Fibroblast of gingiva (primary cell): ENCODE measurements around the gene MTG2.

Source experiments
- DNase-seq: peaks from one replicate; pipeline ENCODE4 v3.0.0-alpha.2; 2011; ENCODE audit warnings: low read depth

MTG2 gene

DNA sequence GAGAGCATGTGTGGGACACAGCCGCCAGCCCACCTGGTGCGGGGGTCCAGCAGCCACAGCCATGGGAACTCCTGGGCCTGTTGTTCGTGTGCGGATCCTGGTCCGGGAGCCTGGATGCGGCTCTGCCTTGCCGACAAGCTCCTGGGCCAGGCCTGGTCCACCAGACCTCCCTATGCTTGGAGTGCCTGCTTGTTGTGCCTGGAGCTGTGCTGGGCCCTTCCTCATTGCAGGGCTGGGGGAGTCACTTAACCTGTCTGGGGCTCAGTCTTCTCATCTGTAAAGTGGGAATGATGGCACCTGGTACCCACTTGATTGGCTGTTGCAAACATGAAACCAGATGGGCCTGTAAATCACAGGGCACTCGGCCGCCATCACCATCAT is 52.9 kb downstream of the MTG2 start:
- DNase-seq, result no peak

DNA sequence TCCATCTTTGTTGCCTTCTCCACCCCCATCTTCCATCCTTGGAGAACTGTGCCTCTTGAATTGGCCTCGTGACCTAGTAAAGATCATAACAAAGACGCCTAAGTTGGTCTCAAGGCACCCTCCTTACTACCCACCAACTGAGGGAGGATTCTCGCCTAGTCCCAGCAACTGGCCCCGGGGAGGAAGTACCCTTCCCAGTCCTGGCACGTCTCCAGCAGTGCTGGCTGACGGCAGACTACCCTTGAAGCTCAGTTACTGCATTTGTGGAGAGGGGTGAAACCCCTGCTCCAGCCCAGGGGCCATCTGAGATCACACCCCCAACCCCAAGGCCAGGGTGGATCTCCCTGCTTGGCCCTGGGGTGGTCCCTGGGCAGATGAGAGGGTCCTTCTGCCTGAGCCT is 53.4 kb downstream of the MTG2 start:
- no peak for DNase-seq

DNA sequence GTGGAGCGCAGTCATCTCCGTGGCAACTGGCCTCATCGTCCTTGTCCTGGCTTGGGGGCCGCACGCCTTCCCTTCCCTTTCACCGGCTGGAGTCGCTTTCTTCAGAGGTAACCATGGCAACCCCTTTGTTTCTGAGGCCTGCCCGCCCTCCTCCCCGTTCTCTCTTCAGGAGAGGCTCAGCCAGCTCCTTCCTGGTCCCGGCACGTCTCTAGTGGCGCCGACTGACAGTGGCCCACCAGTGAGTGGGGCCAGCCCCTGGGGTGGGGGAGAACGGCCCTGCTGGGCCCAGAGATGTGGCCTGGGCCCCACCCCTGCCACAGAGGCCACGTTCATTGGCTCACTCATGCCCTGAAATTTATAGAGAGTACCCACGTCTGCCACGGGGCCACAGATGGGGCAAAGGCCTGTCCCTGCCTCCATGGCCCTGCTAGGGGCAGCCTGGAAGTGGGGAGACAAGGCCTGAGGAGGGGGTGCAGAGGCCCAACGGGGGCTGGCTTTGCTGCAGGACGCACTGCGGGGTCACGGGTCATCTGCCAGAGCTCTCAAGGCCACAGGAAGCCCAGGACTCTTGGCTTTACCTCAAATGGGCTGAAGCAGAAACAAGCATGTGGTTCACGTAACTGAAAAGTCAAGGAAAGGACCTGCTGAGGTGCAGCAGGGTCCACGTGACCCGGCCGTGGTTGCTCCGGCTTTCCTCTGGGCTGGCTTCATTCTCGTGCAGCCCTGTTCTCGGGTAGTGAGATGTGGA is 54.1 kb downstream of the MTG2 start:
- DNase-seq, result no peak

DNA sequence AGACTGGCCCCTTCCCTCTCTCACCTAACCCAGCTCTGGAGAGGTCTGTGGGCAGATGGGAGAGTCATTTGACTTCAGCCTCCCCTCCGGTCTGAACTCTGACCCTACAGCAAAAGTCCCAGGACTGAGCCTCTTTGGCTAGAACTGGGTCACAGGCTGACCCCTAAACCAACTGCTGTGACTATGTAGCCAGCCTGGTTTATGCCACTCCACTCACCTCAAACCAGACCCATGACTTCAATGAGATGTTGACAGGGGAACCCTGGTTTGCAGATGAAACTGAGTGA is 54.6 kb downstream of the MTG2 start:
- no peak for DNase-seq

DNA sequence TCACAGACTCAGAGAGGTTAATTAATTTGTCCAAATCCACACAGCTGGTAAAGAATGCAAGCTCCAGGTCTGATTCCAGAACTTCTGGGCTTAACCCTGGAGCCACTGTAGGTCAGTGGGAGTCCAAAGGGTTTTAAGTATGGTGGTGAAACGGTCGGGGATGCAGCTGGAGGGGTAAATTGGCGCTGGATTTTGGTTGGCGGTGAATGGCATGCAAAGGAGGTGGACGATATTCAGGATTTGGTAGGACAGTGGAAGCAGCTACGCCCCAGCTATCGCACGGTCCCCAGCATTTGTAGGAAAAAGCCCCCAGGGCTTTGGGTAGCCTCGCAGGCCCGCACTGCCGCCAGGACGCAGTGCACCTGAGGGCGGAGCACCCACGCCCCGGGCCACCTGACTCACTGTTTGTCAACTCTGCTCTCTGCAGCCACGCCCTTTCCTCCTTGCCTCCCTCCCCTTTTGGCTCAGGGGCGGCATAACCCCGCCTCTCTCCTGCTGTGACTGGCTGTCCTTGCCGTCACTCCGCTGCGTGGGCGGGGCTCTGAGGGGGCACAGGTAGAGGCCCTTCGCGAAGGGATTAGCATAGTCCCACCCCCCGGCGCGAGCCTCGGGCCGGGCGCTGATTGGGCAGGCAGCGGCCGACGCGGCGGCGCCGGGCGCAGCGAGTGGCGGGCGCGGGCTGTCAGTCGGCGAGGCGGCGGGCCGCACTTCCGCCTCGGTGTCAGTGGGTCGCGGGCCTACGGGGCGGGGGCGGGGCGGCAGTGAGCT is 55.2 kb downstream of the MTG2 start, which contains the start of gene OSBPL2:
Gene OSBPL2, plus strand, starts transcription at position 721 of the 768 bp plus-strand sequence. CDS start 17,664 bp downstream, outside the sequence.
- DNase-seq, result peak; percentile 94

DNA sequence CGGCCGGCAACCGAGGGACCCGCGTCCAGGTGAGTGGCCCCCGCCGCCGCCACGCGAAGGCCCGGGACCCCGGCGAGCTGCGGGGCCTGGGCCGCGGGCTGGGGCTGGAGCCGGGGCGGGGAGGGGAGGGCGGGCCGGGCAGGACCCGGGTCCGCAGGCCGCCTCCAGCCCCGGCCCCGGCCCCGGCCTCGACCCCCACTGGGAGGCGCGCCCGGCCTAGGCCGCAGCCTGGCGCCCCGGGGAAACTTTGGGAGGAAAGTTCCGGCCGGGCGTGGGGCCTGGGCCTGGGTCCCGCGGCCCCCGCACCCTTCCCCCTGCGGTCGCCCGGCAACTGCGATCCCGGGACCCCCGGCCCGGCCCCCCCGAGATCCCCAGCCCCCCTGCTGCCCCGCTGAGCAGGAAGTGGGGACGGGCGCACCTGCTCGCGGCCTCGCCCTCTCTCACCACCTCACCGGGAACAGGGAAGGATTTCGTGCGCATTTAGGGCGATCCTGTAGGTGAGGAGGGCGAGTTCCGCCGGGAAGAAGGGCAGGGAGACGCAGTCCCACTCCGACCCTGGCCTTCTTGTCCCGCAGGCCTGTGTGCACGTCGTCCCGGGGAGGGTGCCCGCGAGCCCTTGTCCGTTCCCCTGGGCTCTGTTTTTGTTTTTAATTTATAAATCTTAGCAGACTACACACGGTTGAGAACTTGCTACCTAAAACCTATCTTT is 55.9 kb downstream of the MTG2 start:
- DNase-seq, result no peak

DNA sequence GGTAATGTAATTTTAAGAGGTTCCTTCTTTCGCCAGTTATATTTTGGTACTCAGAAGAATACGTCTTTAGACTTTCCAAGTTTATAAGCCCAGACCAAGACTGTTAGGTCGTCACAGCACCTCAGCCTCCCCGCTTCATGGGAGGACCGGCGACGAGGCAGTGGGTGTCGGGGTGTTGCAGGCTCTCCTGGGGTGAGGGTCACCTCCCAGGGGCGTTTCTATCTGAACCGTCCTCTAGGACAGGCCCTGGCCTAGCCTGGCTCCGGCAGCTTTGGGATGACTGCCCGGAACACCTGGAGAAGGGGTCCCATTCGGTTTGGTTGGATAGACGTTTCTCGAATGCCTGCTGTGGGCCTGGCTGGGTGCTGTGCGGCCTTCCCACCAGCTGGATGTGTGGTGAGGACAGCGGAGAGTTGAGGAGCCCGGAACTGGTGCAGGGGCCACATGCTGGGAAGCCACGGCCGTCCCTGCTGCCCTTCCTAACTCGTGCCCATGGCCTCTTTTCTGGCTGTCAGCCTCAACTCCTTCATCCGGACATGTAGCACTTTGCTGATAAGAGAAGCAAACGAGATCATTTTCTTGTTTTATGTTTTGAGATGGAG is 56.6 kb downstream of the MTG2 start:
- DNase-seq, result no peak

DNA sequence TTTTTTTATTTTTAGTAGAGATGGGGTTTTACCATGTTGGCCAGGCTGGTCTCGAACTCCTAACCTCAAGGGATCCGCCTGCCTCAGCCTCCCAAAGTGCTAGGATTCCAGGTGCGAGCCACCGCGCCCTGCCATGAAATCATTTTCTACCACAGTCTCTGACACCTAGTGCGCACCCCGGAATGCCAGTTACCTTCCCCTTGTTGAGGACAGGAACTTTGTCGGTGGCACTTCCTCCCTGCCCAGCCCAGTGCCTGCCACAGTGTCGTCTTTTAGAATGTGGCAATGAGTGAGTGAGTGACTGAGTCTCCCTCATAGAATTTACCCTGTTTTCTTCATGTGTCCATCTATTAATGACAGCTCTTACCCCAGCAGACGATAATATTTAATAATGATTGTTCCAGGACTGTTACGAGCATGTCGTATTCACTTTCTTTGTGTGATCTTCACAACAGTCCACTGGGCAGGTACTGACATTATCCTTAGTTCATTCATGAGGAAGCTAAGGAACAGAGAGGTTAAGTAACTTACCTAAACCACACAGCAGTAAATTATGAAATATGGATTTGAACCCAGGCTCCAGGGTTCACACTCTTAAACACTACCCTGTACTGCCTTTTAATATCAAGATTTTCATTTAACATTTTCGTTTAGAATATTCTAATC is 57.3 kb downstream of the MTG2 start:
- no peak for DNase-seq

DNA sequence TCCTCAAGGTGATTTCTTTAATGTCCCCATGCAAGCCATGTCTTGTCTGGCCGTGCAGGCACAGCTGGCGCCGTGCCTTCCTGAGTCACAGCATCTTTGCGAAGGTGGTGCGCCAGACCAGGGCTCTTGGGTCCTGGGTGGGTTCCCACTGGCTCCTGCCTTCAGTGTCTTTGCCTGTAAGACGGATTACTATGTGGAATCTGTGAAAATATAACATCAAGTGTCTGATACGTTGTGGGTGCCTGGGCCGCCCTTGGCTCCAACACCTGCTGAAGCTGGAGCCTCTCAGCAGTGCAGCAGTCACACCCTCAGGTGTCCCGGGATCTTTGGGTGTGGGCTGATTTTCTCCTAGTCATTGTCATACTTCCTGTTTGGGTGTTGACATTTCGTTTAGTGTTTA is 58.7 kb downstream of the MTG2 start:
- DNase-seq, result no peak

DNA sequence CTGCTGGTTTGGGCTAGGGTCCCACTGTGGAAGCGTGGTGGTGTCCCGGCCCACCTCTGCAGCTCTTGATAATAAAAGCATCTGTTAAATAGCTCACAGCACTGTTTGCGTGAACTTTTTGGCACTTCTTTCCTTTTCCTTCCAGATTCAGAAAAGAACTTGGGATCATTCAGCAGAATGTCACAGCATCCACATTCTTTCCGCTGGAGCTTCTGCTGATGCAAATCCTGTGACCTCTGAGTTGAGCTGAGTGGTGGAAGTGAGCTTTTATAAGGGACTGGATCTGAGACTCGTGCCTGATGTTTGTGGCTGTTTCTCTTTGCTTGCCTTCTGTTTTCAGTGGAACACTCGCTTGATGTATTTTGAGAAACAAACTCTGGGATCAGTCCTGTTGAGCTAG is 59.3 kb downstream of the MTG2 start:
- no peak for DNase-seq

DNA sequence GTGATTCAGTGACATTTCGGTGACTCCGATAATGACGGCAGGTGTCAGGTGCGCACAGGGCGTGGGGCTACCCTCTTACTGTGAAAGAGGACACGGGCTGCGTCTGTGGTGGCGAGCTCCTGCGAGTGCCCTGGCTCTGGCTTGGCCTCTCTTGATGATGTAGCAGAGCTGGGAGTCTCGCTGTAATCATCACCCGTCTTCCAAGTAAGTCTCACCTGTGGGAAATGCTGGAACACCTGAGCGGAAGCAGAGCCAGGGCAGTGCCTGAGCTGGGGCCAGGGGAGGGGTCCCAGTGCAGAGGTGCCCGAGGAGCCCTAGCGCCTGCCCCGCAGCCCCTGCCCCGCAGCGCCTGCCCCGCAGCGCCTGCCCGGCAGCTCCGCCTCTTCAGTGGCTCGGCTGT is 60.3 kb downstream of the MTG2 start:
- no peak for DNase-seq

DNA sequence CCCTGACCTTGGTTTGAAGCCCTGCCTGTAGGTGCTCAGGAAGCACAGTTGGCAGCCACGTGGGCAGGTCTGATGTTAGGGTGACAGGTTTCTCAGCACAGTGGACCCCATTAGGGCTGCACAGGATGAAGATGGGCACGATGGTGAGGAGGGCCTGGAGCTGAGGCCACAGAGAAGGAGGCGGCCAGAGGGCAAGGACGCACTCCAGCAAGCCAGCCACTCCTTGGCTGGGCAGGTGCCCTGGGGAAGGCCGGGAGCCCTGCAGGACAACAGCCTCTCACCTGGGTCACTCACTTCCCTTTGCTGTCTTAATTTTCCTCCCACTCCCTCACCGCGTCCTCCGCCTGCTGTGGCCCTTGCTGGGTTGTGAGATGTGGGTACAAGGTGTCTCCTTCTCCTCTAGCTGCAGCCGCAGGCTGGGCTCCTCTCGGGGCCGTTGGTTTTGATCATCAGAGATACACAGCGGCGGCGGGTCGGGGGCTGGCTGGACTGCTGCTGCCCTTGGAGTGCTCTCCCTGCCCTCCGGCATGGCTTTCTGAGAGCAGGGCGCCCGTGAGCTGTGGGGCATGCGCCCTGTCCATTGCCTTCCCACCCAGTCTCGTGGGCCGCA is 61.2 kb downstream of the MTG2 start:
- no peak for DNase-seq

DNA sequence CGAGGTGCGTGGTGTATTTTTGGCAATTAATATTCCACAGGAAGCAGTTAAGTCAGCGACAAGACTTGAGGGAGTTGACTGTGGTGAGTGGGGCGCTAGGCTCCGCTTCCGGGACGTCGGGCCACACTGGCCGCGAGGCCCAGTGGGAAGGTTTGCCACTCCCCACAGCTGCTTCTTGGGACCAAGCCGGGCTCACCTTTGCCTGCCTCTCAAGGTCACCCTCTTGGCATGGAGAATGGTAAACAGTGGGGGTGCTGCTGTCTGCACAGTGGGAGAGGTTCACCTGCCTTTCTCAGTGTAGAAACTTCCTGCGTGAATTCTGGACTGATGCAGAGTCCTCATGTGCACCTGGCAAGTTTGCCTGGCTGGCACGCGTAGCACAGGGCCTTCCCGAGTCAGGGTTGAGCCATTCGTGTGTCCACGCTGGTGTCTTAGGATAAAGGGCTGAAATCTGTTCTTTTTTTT is 61.8 kb downstream of the MTG2 start:
- no peak for DNase-seq

DNA sequence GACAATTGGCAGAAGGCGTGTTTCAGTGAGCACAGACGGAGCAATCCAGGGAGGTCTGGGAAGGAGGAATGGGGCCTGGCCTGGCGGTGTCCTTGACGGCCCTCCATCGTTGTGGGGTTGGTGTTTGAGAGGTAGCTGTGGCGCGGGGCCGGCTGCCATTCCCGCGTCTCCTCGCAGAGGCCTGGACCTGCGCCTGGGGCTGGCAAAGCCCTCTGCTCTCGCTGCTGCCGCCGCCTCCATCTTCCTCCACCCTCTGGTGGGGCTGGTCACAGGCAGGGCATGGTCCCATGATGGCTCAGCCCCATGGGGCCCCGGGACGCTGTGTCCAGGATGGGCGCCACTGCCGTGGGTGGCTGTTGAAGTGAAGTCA is 63.1 kb downstream of the MTG2 start:
- DNase-seq, result no peak

DNA sequence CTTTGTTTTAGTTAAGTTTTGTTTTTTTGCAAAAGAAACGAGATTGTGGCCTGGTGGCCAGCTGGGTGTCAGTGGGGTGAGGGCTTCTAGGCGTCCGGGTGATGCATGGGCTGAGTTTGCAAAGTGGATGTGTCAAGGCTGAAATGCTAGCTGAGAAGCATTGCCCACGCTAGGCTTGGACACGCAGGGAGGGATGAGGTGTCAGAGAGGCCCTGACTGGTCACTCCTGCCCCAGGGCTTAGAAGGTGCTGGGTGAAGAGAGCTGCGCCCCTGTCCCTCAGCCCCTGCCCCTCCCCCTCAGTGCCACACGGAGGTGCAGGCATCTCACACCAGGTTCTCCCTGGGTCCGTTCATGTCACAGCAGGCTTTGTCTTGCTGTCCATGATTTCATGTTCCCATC is 63.6 kb downstream of the MTG2 start:
- DNase-seq, result no peak

DNA sequence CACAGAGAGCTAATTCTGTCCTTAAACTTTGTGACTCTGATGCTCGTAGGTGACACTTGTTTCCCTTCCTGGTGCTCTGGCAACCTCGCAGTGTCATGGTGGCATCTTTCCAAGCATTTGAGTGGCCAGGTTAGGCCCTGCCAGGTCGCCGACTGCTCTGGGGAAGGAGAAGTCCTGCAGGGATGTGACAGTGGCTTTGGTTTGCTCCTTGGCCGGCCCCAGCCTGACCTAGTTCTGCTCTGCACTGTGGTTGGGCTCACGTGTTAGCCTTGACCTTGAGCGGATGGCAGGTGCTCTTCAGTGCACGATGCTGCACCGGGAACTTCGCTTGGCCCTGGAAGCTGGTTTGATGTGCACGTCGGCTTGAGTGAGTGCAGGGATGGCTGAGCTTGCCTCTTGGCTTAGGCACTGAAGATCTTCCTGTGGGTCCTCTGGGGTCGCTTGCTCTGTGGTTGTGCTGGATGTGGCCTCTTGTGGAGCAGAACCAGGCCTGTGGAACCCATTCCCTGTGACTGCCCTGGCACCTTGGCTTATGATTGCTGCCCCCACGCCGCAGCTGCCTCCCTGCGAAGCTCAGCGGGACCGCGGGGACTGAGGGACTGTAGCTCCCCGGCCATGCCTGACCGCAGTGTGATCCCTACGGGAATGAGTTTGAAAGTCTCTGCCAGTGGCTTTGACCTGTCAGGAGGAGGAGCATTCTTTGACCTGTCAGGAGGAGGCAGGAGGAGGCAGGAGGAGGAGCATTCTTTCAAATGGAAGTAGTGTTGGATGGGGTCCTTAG is 64.2 kb downstream of the MTG2 start:
- no peak for DNase-seq

DNA sequence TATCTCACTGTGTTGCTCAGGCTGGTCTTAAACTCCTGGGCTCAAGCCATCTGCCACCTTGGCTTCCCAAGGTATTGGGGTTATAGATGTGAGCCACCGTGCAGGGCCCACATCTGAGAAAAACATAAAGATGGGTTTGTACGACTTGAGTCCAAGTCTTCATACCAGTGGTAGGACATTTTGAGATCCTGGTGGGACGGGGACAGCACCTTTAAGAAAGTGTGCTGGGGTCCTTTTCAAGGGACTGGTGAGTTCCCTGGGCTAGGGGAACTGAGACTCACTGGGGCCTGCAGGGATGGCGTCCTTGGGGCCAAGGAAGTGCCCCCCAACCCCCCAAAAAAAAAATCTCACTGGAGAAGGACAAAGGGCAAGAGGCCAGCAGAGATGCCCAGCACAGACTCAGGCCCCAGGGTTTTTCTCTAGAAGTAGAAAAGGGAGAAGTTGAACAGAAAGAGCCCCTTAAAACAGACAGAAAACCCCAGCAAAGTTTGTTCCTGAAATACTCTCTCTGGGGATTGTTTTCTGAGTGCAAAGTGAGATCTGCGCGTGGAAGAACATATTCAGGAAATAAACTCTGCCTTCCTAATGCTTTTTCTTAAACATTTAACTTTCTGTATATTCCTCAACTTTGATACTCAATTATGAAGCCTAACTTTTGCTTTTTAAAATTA is 66.2 kb downstream of the MTG2 start:
- no peak for DNase-seq

DNA sequence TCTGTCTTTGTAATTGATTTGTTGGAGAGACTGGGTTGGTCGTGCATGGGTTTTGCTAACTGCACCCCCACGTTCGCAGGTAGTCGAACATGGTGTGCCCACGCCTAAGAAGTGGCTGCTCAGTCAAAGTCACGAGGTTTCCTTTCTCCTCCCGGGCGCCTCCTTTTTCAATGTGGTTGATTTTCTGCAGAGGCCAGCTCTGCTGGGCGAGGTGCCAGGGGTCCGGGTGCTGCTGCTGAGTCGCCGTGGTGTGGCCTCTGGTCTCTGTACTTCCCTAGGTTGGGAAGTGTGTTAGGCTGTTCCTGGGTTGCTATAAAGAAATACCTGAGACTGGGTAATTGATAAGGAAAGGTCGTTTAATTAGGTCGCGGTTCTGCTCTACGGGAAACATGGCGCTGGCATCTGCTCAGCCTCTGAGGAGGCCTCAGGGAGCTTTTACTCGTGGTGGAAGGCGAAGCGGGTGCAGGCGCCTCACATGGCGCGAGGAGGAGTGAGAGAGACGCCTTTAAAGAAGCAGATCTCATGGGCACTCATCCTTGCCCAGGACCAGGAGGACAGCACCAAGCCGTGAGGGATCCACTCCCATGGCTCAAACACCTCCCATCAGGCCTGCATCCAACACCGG is 69.6 kb downstream of the MTG2 start:
- DNase-seq, result no peak
